Transverse colon (tissue), 4 donors: ENCODE data around the gene FRY. TPM values are rescaled to one million over a fixed set of nuclear protein-coding genes. Genes with fewer than 3 reads are reported as not detected.
A peak's percentile ranks its signal among the peaks of the same experiment; 100 is the strongest.

Experiments used
- DNase-seq: peaks from one replicate; pipeline ENCODE4 v3.0.0-alpha.2; 2019
- H3K27ac ChIP-seq, 4 donors: fragments of 200-600 bp; sonication (generic); 2 replicates each; pipeline ENCODE4 v1.5.1; 2016 to 2018; ENCODE audit warnings: inconsistent platforms in 4 of 4
- H3K27me3 ChIP-seq: fragments of 200-600 bp; sonication (generic); 2 replicates; pipeline ENCODE4 v1.5.1; 2017; ENCODE audit warnings: inconsistent platforms
- H3K36me3 ChIP-seq, 4 donors: fragments of 200-600 bp; sonication (generic); 2 replicates each; pipeline ENCODE4 v1.5.1; 2017 to 2019; ENCODE audit warnings: inconsistent platforms in 4 of 4
- H3K4me1 ChIP-seq, 4 donors: fragments of 200-600 bp; sonication (generic); 2 replicates each; pipeline ENCODE4 v1.5.1; 2017 to 2020; ENCODE audit warnings: inconsistent platforms in 4 of 4
- H3K4me3 ChIP-seq, 4 donors: fragments of 200-600 bp; sonication (generic); 1 replicate in 1 of 4; 2 replicates in 3 of 4; pipeline versions ENCODE4 v1.5.1 to v1.6.1; 2017 to 2019; ENCODE audit warnings: inconsistent platforms in 4 of 4
- H3K9me3 ChIP-seq, 2 donors: fragments of 200-600 bp; sonication (generic); 2 replicates each; pipeline ENCODE4 v1.5.1; 2017 to 2019; ENCODE audit warnings: inconsistent platforms in 2 of 2
- CTCF ChIP-seq, 5 experiments: fragments of 200-600 bp in 3 of 5; fragments of 450-650 bp in 2 of 5; sonication (generic) in 3 of 5; IDR thresholded peaks; 1 replicate in 2 of 5; 2 replicates in 3 of 5; pipeline ENCODE4 v1.5.1; 2016 to 2017; ENCODE audit warnings: antibody characterized with exemption in 5 of 5, inconsistent platforms in 3 of 5, mild to moderate bottlenecking in 2 of 5, moderate library complexity in 1 of 5
- EP300 ChIP-seq: sonication (generic); formaldehyde crosslinking; IDR thresholded peaks from one replicate; pipeline ENCODE4 v1.6.1; 2017; ENCODE audit warnings: antibody characterized with exemption, low read depth
- POLR2A ChIP-seq: fragments of 450-650 bp; IDR thresholded peaks from one replicate; pipeline ENCODE4 v1.6.1; 2016; ENCODE audit warnings: antibody characterized with exemption, mild to moderate bottlenecking, moderate library complexity
- POLR2AphosphoS5 ChIP-seq, 3 donors: sonication (generic); formaldehyde crosslinking; IDR thresholded peaks; one replicate each; pipeline ENCODE4 v1.6.1; 2016; ENCODE audit warnings: antibody characterized with exemption in 3 of 3
- WGBS, 2 donors: methylation state at CpG; one replicate each; pipeline ENCODE4 v1.1.5; 2018; ENCODE audit warnings: low coverage in 1 of 2; 5-methylcytosine and 5-hydroxymethylcytosine counted together
- in situ Hi-C, 4 donors: fragments of 200-750 bp; cut with MboI; loops; one replicate each; pipeline versions ENCODE4 v1.15.0 to v1.15.1; 2017; ENCODE audit warnings: low sequenced_read_pairs in 3 of 4, low pct_ligation_motif_present in 1 of 4, low pct_unique_long_range_greater_than_20kb in 1 of 4
- intact Hi-C: fragments of 100-400 bp; cut with DNase I; formaldehyde crosslinking; loops from one replicate; pipeline ENCODE4 v1.15.1; 2023; ENCODE audit warnings: low total_unique reads
- total RNA-seq, 4 donors: library from RNA; depleted of rRNA; stranded (reverse); fragments of >200 nt; gene quantifications; one replicate each; pipeline ENCODE4 v1.1.0, GENCODE V29; 2016

The FRY gene
- total RNA-seq, 4 donors from 2014 or later, result 6.7 to 42.6 (median 12.4) TPM

DNA sequence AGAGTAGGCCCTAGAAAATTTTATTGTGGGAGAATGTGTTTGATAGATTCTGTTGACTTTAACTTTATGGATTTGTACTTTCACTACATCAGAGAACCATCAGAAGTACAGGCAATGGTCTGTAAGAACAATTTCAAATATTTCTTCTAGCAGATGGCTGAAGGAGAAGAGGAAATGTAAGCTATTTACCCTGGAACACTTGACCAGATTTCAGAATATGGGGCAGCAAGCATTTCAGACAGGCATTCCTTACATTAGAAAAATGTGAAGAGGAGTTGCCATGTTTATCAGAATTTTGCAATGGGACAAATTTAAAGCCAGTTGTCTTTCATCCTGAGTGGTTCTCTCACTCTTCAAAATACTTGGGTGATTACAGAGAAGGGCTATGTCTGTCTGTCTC is 7.5 kb downstream of the FRY start:
- no peak for TF ChIP-seq CTCF (IDR thresholded peaks at IDR 0.05)
- TF ChIP-seq POLR2A, result no peak
- TF ChIP-seq POLR2AphosphoS5 (IDR thresholded peaks at IDR 0.05), result no peak
- TF ChIP-seq EP300, result no peak
- peak overlapping the region; percentile 15 to 52 (median 36) for H3K27ac ChIP-seq
- no peaks in the 10 kb centered on the region for H3K27me3 ChIP-seq
- in situ Hi-C loops (no loop called here), intact Hi-C loops (no loop called here)
- H3K4me1 ChIP-seq, result peaks cover 0 to 43% (median 13%) of the 10 kb centered on the region in 4 donors
- no peaks in the 10 kb centered on the region for H3K9me3 ChIP-seq
- H3K36me3 ChIP-seq, result no peaks in the 10 kb centered on the region
- H3K4me3 ChIP-seq, result no peak overlapping the region
- no peak for DNase-seq

GRCh38 chr13:32039528-32039927 is 8.0 kb downstream of the FRY start:
- H3K36me3 ChIP-seq, result no peaks in the 10 kb centered on the region
- no peak for DNase-seq
- H3K9me3 ChIP-seq, result no peaks in the 10 kb centered on the region
- peaks cover 0 to 40% (median 13%) of the 10 kb centered on the region in 4 donors for H3K4me1 ChIP-seq
- no peak overlapping the region for H3K4me3 ChIP-seq
- H3K27me3 ChIP-seq, result no peaks in the 10 kb centered on the region
- no peak for TF ChIP-seq CTCF (IDR thresholded peaks at IDR 0.05)
- TF ChIP-seq POLR2A, result no peak
- no peak for TF ChIP-seq EP300
- in situ Hi-C loops (no loop called here), intact Hi-C loops (no loop called here)
- WGBS, 2 donors, result 80 to 86% methylated on average over 1 of the region's 1 CpG
- peak overlapping the region in 3 of 4 donors; percentile 15 to 52 (median 43) for H3K27ac ChIP-seq

DNA sequence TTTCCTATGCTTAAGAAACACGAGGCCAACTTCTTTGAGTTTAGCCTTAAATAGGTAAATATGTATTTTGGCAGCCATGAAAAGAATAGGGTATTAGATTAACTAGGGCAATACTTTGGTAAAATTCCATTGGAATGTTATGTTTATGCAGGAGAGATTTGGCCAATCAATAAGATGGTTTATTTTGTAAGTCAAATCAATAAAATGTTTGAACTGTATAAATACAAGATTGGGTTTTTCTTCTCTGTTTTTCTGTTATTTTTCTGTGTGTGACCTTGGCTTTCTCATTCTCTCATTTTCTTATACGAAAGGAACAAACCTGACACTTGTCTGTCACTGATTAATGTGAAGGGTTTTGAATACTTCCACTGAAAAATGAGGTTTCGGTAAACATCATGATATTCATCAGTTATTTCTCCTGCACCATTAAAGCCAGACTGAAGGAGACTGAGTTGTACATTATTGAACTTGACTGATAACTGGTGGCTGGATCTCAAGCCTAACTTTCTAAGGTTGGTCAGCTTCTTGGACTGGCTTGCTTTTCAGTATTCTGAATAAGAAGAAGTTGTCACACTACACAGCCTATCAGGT is 8.6 kb downstream of the FRY start:
- TF ChIP-seq POLR2AphosphoS5 (IDR thresholded peaks at IDR 0.05) (no peak), CTCF (IDR thresholded peaks at IDR 0.05) (no peak), EP300 (no peak), POLR2A (no peak)
- no peak for DNase-seq
- in situ Hi-C loops, result no loop called here
- intact Hi-C loops, result no loop called here
- peaks cover 0 to 40% (median 13%) of the 10 kb centered on the region in 4 donors for H3K4me1 ChIP-seq
- no peak overlapping the region for H3K4me3 ChIP-seq
- peak overlapping the region in 1 of 4 donors; percentile 15 for H3K27ac ChIP-seq
- no peaks in the 10 kb centered on the region for H3K27me3 ChIP-seq
- 72 to 78% methylated on average over 3 of the region's 3 CpGs for WGBS, 2 donors
- H3K36me3 ChIP-seq, result no peaks in the 10 kb centered on the region
- no peaks in the 10 kb centered on the region for H3K9me3 ChIP-seq

- Histone ChIP-seq H3K4me3 (no peak overlapping the region), H3K36me3 (no peaks in the 10 kb centered on the region), H3K4me1 (peaks cover 0 to 36% (median 12%) of the 10 kb centered on the region in 4 donors), H3K27me3 (no peaks in the 10 kb centered on the region), H3K27ac (no peak overlapping the region), H3K9me3 (no peaks in the 10 kb centered on the region)
- WGBS, 2 donors, result 89 to 94% methylated on average over 3 of the region's 3 CpGs
- in situ Hi-C loops (no loop called here), intact Hi-C loops (no loop called here)
- no peak for DNase-seq
- TF ChIP-seq CTCF (IDR thresholded peaks at IDR 0.05), result no peak
- no peak for TF ChIP-seq EP300
- no peak for TF ChIP-seq POLR2AphosphoS5 (IDR thresholded peaks at IDR 0.05)
- no peak for TF ChIP-seq POLR2A
Measured at GRCh38 chr13:32040689-32041088, 9.1 kb downstream of the FRY start.
